Chondrocyte (in vitro differentiated cells): ENCODE measurements around the gene PCED1B. TPM values are rescaled to one million over a fixed set of nuclear protein-coding genes. Genes with fewer than 3 reads are reported as not detected.

ENCODE experiments used
- DNase-seq: peaks from one replicate; pipeline ENCODE4 v3.0.0; 2021; ENCODE audit warnings: mixed read lengths, low spot score
- H3K27ac Mint-ChIP-seq: one replicate; pipeline ENCODE4 v1.8.0; 2021; ENCODE audit warnings: mild to moderate bottlenecking, moderate library complexity, mixed read lengths; ENCODE audit not compliant: unreplicated experiment
- H3K27me3 Mint-ChIP-seq: 2 replicates; pipeline ENCODE4 v1.8.0; 2021; ENCODE audit warnings: low read depth, mixed read lengths
- H3K36me3 Mint-ChIP-seq: 2 replicates; pipeline ENCODE4 v1.8.0; 2021; ENCODE audit warnings: low read depth, mixed read lengths
- H3K4me1 Mint-ChIP-seq: 2 replicates; pipeline ENCODE4 v1.8.0; 2021; ENCODE audit warnings: low read depth, mild to moderate bottlenecking, mixed read lengths
- H3K4me3 Mint-ChIP-seq: one replicate; pipeline ENCODE4 v1.8.0; 2021; ENCODE audit warnings: mild to moderate bottlenecking, moderate library complexity, mixed read lengths; ENCODE audit not compliant: unreplicated experiment
- H3K9me3 Mint-ChIP-seq: 2 replicates; pipeline ENCODE4 v1.8.0; 2021; ENCODE audit warnings: low read depth, mixed read lengths
- total RNA-seq: library from RNA; stranded (reverse); gene quantifications from 3 replicates; pipeline ENCODE4 v1.2.1, GENCODE V29; 2021
- TF ChIP-seq, protein P1 (sequence below): fragments of 200-600 bp; sonication (generic); IDR thresholded peaks from 2 replicates; pipeline ENCODE4 v1.5.0; 2021; ENCODE audit warnings: antibody characterized with exemption, mild to moderate bottlenecking, moderate library complexity

Gene PCED1B
- total RNA-seq, 1 donor from 2014 or later: 2.3 TPM

DNA sequence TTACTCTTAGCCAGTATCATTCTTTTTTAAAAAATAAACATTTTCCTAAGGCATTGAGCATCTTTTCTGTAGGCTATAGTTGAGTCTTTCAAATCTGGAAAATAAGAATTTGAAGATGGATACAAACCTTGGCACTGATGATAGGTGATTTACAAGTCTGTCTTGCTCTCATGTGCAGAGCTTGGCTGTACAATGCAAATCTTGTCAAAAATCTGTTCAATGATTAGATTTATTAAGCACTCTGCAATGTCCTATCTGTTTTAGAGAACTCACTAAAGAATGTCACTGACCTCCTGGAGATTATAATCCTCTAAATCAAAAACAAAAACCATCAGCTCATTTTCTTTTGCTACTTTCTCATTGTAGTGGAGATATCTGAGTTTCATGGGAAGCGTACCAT, 43.2 kb downstream of the PCED1B start:
- H3K27me3 Mint-ChIP-seq: no peaks in the 10 kb centered on the region
- H3K4me3 Mint-ChIP-seq: no peak overlapping the region
- no peak for DNase-seq
- peaks cover 5% of the 10 kb centered on the region for H3K9me3 Mint-ChIP-seq
- H3K36me3 Mint-ChIP-seq: peaks cover 4% of the 10 kb centered on the region
- no peak overlapping the region for H3K27ac Mint-ChIP-seq
- H3K4me1 Mint-ChIP-seq: peaks cover 16% of the 10 kb centered on the region
- TF ChIP-seq, protein P1, sequence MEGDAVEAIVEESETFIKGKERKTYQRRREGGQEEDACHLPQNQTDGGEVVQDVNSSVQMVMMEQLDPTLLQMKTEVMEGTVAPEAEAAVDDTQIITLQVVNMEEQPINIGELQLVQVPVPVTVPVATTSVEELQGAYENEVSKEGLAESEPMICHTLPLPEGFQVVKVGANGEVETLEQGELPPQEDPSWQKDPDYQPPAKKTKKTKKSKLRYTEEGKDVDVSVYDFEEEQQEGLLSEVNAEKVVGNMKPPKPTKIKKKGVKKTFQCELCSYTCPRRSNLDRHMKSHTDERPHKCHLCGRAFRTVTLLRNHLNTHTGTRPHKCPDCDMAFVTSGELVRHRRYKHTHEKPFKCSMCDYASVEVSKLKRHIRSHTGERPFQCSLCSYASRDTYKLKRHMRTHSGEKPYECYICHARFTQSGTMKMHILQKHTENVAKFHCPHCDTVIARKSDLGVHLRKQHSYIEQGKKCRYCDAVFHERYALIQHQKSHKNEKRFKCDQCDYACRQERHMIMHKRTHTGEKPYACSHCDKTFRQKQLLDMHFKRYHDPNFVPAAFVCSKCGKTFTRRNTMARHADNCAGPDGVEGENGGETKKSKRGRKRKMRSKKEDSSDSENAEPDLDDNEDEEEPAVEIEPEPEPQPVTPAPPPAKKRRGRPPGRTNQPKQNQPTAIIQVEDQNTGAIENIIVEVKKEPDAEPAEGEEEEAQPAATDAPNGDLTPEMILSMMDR: no peak

DNA sequence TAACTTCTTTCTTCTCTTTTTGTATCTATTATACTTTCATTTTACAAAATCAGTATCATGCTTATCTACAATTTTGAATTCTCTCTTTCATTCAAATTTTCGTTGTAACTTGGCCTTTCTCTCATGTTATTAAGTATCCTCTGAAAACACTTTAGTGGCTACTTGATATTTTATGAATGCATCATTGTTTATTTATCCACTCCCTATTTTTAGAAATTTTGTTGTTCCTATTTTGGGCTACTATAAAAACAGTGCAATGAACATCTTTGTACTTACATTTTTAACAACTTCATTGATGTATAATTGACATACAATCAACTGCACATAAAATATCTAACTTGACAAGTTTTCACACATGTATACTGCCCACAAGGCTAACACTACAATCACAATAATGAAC, 44.3 kb downstream of the PCED1B start:
- Mint-ChIP-seq H3K9me3 (peaks cover 5% of the 10 kb centered on the region), H3K4me3 (no peak overlapping the region), H3K27me3 (no peaks in the 10 kb centered on the region), H3K27ac (no peak overlapping the region), H3K4me1 (peaks cover 16% of the 10 kb centered on the region), H3K36me3 (peaks cover 4% of the 10 kb centered on the region)
- DNase-seq: no peak
- TF ChIP-seq, protein P1: no peak

GRCh38 chr12:47124451-47124850, 45.0 kb downstream of the PCED1B start:
- Mint-ChIP-seq H3K27ac (no peak overlapping the region), H3K27me3 (no peaks in the 10 kb centered on the region), H3K9me3 (peaks cover 5% of the 10 kb centered on the region), H3K4me1 (peaks cover 16% of the 10 kb centered on the region), H3K4me3 (no peak overlapping the region), H3K36me3 (peaks cover 4% of the 10 kb centered on the region)
- TF ChIP-seq, protein P1: no peak
- DNase-seq: no peak

DNA sequence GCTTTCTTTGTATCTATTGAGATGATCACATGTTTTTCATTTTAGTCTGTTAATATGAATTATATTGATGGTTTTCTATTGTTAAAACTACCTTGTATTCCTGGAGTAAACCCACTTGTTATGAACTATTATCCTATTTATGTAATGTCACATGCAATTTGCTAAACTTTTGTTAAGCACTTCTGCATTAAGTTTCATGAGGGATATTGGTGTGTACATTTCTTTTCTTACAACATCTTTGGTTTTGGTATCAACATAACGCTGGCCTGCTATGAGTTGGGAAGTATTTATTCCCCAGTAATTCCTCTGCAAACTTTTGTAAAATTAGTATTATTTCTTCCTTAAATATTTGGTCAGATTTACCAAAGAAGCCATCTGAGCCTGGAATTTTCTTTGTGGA, 46.8 kb downstream of the PCED1B start:
- Mint-ChIP-seq H3K27ac (no peak overlapping the region), H3K4me1 (peaks cover 10% of the 10 kb centered on the region), H3K36me3 (peaks cover 6% of the 10 kb centered on the region), H3K27me3 (no peaks in the 10 kb centered on the region), H3K4me3 (no peak overlapping the region), H3K9me3 (peaks cover 5% of the 10 kb centered on the region)
- TF ChIP-seq, protein P1: no peak
- no peak for DNase-seq

- no peak for DNase-seq
- Mint-ChIP-seq H3K4me3 (no peak overlapping the region), H3K36me3 (peaks cover 2% of the 10 kb centered on the region), H3K9me3 (no peaks in the 10 kb centered on the region), H3K27me3 (no peaks in the 10 kb centered on the region), H3K27ac (no peak overlapping the region), H3K4me1 (no peaks in the 10 kb centered on the region)
- TF ChIP-seq, protein P1: no peak
Measured at GRCh38 chr12:47131011-47131410, 51.6 kb downstream of the PCED1B start.
